Body of pancreas (tissue), 4 donors: ENCODE results near the gene RNF32.

ENCODE experiments used
- CTCF ChIP-seq, 7 experiments: fragments of 450-650 bp in 4 of 7; fragments of 200-600 bp in 3 of 7; sonication (generic) in 3 of 7; IDR thresholded peaks; one replicate each; pipeline ENCODE4 v1.5.1; 2016 to 2019; ENCODE audit warnings: antibody characterized with exemption in 7 of 7
- POLR2A ChIP-seq, 3 donors: fragments of 450-650 bp; IDR thresholded peaks; one replicate each; pipeline ENCODE4 v1.6.1; 2016; ENCODE audit warnings: antibody characterized with exemption in 3 of 3, mild to moderate bottlenecking in 2 of 3

- TF ChIP-seq CTCF (IDR thresholded peaks at IDR 0.05) (no peak), POLR2A (IDR thresholded peaks at IDR 0.05) (no peak)
These were observed 81.7 kb downstream of the RNF32 start for GRCh38 chr7:156722043-156722826.
